Neural cell (in vitro differentiated cells): ENCODE results near the gene PHOSPHO1. TPM values are rescaled to one million over a fixed set of nuclear protein-coding genes. Genes with fewer than 3 reads are reported as not detected.

Experiments
- H2AFZ ChIP-seq: fragments of 200-600, 300-800 bp; sonication (generic), shearing (Covaris generic); 2 replicates; pipeline ENCODE4 v1.6.0; 2014; ENCODE audit warnings: low read depth, mild to moderate bottlenecking, antibody characterized with exemption, low read length, moderate library complexity
- H3F3A ChIP-seq: fragments of 200-600 bp; shearing (Covaris generic); 2 replicates; pipeline ENCODE4 v1.6.1; 2016; ENCODE audit warnings: mild to moderate bottlenecking, moderate library complexity, mixed read lengths, antibody characterized with exemption, low read length; ENCODE audit not compliant: insufficient read depth, poor library complexity, severe bottlenecking
- H3K27ac ChIP-seq: fragments of 200-600, 300-800 bp; sonication (generic), shearing (Covaris generic); 2 replicates; pipeline ENCODE4 v1.5.1; 2014; ENCODE audit warnings: mild to moderate bottlenecking, low read length, moderate library complexity
- H3K27me3 ChIP-seq: fragments of 300-800, 200-600 bp; sonication (generic), shearing (Covaris generic); 2 replicates; pipeline ENCODE4 v1.6.0; 2014; ENCODE audit warnings: mild to moderate bottlenecking, low read depth, low read length, moderate library complexity; ENCODE audit not compliant: insufficient read depth
- H3K36me3 ChIP-seq: fragments of 300-800, 200-600 bp; sonication (generic), shearing (Covaris generic); 2 replicates; pipeline ENCODE4 v1.5.1; 2014; ENCODE audit warnings: mild to moderate bottlenecking, antibody characterized with exemption, low read length, moderate library complexity; ENCODE audit not compliant: insufficient read depth
- H3K4me2 ChIP-seq: fragments of 300-800, 200-600 bp; sonication (generic), shearing (Covaris generic); 2 replicates; pipeline ENCODE4 v1.6.0; 2014; ENCODE audit warnings: mild to moderate bottlenecking, low read length
- H3K4me3 ChIP-seq: fragments of 300-800, 200-600 bp; sonication (generic), shearing (Covaris generic); 2 replicates; pipeline ENCODE4 v1.5.1; 2014; ENCODE audit warnings: mild to moderate bottlenecking, low read length, moderate library complexity
- H3K79me2 ChIP-seq: fragments of 200-600 bp; shearing (Covaris generic); replicated peaks from 2 replicates; pipeline ENCODE4 v1.6.0; 2014; ENCODE audit warnings: mild to moderate bottlenecking, low read length, moderate library complexity; ENCODE audit not compliant: insufficient read depth
- H3K9ac ChIP-seq: fragments of 300-800, 200-600 bp; sonication (generic), shearing (Covaris generic); 2 replicates; pipeline ENCODE4 v1.6.1; 2016; ENCODE audit warnings: mild to moderate bottlenecking, low read length, mixed read lengths
- H3K9me2 ChIP-seq: fragments of 200-600 bp; shearing (Covaris generic); 2 replicates; pipeline ENCODE4 v1.6.1; 2016; ENCODE audit warnings: mild to moderate bottlenecking, low read length, mixed read lengths; ENCODE audit not compliant: insufficient read depth
- H3K9me3 ChIP-seq: fragments of 200-600, 300-800 bp; sonication (generic), shearing (Covaris generic); 2 replicates; pipeline ENCODE4 v1.6.1; 2016; ENCODE audit warnings: mild to moderate bottlenecking, mixed run types, low read length, moderate library complexity, mixed read lengths
- H4K20me1 ChIP-seq: fragments of 200-600 bp; shearing (Covaris generic); 2 replicates; pipeline ENCODE4 v1.6.1; 2016; ENCODE audit warnings: mild to moderate bottlenecking, mixed run types; ENCODE audit not compliant: insufficient read depth
- CTCF ChIP-seq: fragments of 450-650 bp; IDR thresholded peaks from 2 replicates; pipeline ENCODE4 v1.5.1; 2014; ENCODE audit warnings: antibody characterized with exemption, mild to moderate bottlenecking, moderate library complexity; ENCODE audit not compliant: poor library complexity, severe bottlenecking
- EP300 ChIP-seq: fragments of 450-650 bp; conservative IDR thresholded peaks from 2 replicates; pipeline ENCODE4 v1.6.1; 2014; ENCODE audit warnings: antibody characterized with exemption, mild to moderate bottlenecking, moderate library complexity; ENCODE audit not compliant: poor library complexity, severe bottlenecking
- EZH2 ChIP-seq: fragments of 200-600, 300-800 bp; shearing (Covaris generic), sonication (generic); IDR thresholded peaks from 2 replicates; pipeline ENCODE4 v1.6.1; 2014; ENCODE audit warnings: antibody characterized with exemption, low read length, borderline replicate concordance, mild to moderate bottlenecking; ENCODE audit not compliant: insufficient read depth, poor library complexity, severe bottlenecking
- MXI1 ChIP-seq: fragments of 450-650 bp; conservative IDR thresholded peaks from 2 replicates; pipeline ENCODE4 v1.6.1; 2014; ENCODE audit warnings: antibody characterized with exemption, mild to moderate bottlenecking; ENCODE audit not compliant: poor library complexity, severe bottlenecking
- POLR2AphosphoS5 ChIP-seq: IDR thresholded peaks from 2 replicates; pipeline ENCODE4 v1.6.1; 2012
- RAD21 ChIP-seq: fragments of 450-650 bp; conservative IDR thresholded peaks from 2 replicates; pipeline ENCODE4 v1.6.1; 2014; ENCODE audit warnings: antibody characterized with exemption, mild to moderate bottlenecking, moderate library complexity
- REST ChIP-seq: IDR thresholded peaks from 2 replicates; pipeline ENCODE4 v1.6.1; 2012; ENCODE audit warnings: borderline replicate concordance
- SMC3 ChIP-seq: fragments of 450-650 bp; conservative IDR thresholded peaks from 2 replicates; pipeline ENCODE4 v1.6.1; 2014; ENCODE audit warnings: antibody characterized with exemption, mild to moderate bottlenecking, moderate library complexity; ENCODE audit not compliant: poor library complexity
- TAF1 ChIP-seq: IDR thresholded peaks from 2 replicates; pipeline ENCODE4 v1.6.1; 2012; ENCODE audit warnings: low read depth
- polyA plus RNA-seq: library from polyadenylated mRNA; depleted of rRNA; stranded (reverse); fragments of >200 nt; gene quantifications from 2 replicates; pipeline ENCODE4 v1.2.3, GENCODE V29; 2014

Gene PHOSPHO1
- polyA plus RNA-seq, 1 donor from 2014 or later = not detected

- no peaks in the 10 kb centered on the region for H3K9me2 ChIP-seq
- H3K79me2 ChIP-seq = no peaks in the 10 kb centered on the region
- peak overlapping the region; percentile 1 for H2AFZ ChIP-seq
- no peaks in the 10 kb centered on the region for H3K36me3 ChIP-seq
- H3K27me3 ChIP-seq = no peaks in the 10 kb centered on the region
- H3F3A ChIP-seq = no peaks in the 10 kb centered on the region
- no peak overlapping the region for H3K4me2 ChIP-seq
- H3K9ac ChIP-seq = no peak overlapping the region
- H3K9me3 ChIP-seq = no peaks in the 10 kb centered on the region
- no peak overlapping the region for H3K4me3 ChIP-seq
- TF ChIP-seq SMC3 (no peak), POLR2AphosphoS5 (no peak), MXI1 (no peak), REST (no peak), TAF1 (no peak), RAD21 (no peak), EZH2 (no peak), CTCF (no peak), EP300 (no peak)
- no peak overlapping the region for H3K27ac ChIP-seq
- no peaks in the 10 kb centered on the region for H4K20me1 ChIP-seq
Observed at GRCh38 chr17:49197346-49197998, 33.1 kb downstream of the PHOSPHO1 start.

GRCh38 chr17:49196520-49196919 lies 34.1 kb downstream of the PHOSPHO1 start:
- H3K4me3 ChIP-seq = no peak overlapping the region
- no peaks in the 10 kb centered on the region for H4K20me1 ChIP-seq
- H3K9me3 ChIP-seq = no peaks in the 10 kb centered on the region
- H3K36me3 ChIP-seq = no peaks in the 10 kb centered on the region
- no peak overlapping the region for H3K9ac ChIP-seq
- no peaks in the 10 kb centered on the region for H3K79me2 ChIP-seq
- no peak overlapping the region for H3K4me2 ChIP-seq
- H3K9me2 ChIP-seq = no peaks in the 10 kb centered on the region
- no peak overlapping the region for H2AFZ ChIP-seq
- no peaks in the 10 kb centered on the region for H3K27me3 ChIP-seq
- TF ChIP-seq CTCF (no peak), REST (no peak)
- H3F3A ChIP-seq = no peaks in the 10 kb centered on the region
- H3K27ac ChIP-seq = no peak overlapping the region
